ENCODE data around the gene PSMD5. TPM values are rescaled to one million over a fixed set of nuclear protein-coding genes. Genes with fewer than 3 reads are reported as not detected.

PSMD5 gene
- polyA plus RNA-seq, 1 donor from 2014 or later = 11.7 TPM

GRCh38 chr9:120865809-120866208 is 23.1 kb upstream of the PSMD5 start:
- H3K9me2 ChIP-seq (ENCODE audit: insufficient read depth, low read length) = no peaks in the 10 kb centered on the region
- H3K36me3 ChIP-seq (ENCODE audit: insufficient read depth, low read length) = no peaks in the 10 kb centered on the region
- no peaks in the 10 kb centered on the region for H3K27me3 ChIP-seq (ENCODE audit: insufficient read depth, low read depth, low read length)
- no peaks in the 10 kb centered on the region for H3K9me3 ChIP-seq (ENCODE audit: low read length)
- H3K4me3 ChIP-seq (ENCODE audit: low read length) = no peak overlapping the region
- H3K27ac ChIP-seq (ENCODE audit: low read length) = no peak overlapping the region
- no peak for TF ChIP-seq TAF1 (IDR thresholded peaks at IDR 0.05; ENCODE audit: low read depth)
- no peak for TF ChIP-seq POLR2AphosphoS5 (IDR thresholded peaks at IDR 0.05)
- TF ChIP-seq SMC3 (conservative IDR thresholded peaks at IDR 0.05; ENCODE audit: poor library complexity) = no peak
- no peak for TF ChIP-seq RAD21 (conservative IDR thresholded peaks at IDR 0.05)
- TF ChIP-seq MXI1 (conservative IDR thresholded peaks at IDR 0.05; ENCODE audit: poor library complexity, severe bottlenecking) = no peak
- no peak for TF ChIP-seq EP300 (conservative IDR thresholded peaks at IDR 0.05; ENCODE audit: poor library complexity, severe bottlenecking)
- no peak for TF ChIP-seq CTCF (IDR thresholded peaks at IDR 0.05; ENCODE audit: poor library complexity, severe bottlenecking)
- TF ChIP-seq REST (IDR thresholded peaks at IDR 0.05; ENCODE audit: borderline replicate concordance) = no peak
- no peak for TF ChIP-seq EZH2 (IDR thresholded peaks at IDR 0.05; ENCODE audit: borderline replicate concordance, insufficient read depth, low read length, poor library complexity, severe bottlenecking)
- no peaks in the 10 kb centered on the region for H3K79me2 ChIP-seq (replicated peaks; ENCODE audit: insufficient read depth, low read length)
- no peak overlapping the region for H3K4me2 ChIP-seq (ENCODE audit: low read length)
- no peaks in the 10 kb centered on the region for H4K20me1 ChIP-seq (ENCODE audit: insufficient read depth)
- no peak overlapping the region for H3K9ac ChIP-seq (ENCODE audit: low read length)
- no peaks in the 10 kb centered on the region for H3F3A ChIP-seq (ENCODE audit: insufficient read depth, low read length, poor library complexity, severe bottlenecking)
- H2AFZ ChIP-seq (ENCODE audit: low read depth, low read length) = no peak overlapping the region

GRCh38 chr9:120865176-120865575 is 22.5 kb upstream of the PSMD5 start:
- H3K27ac ChIP-seq (ENCODE audit: low read length) = no peak overlapping the region
- H3F3A ChIP-seq (ENCODE audit: insufficient read depth, low read length, poor library complexity, severe bottlenecking) = no peaks in the 10 kb centered on the region
- H2AFZ ChIP-seq (ENCODE audit: low read depth, low read length) = no peak overlapping the region
- H3K9me2 ChIP-seq (ENCODE audit: insufficient read depth, low read length) = no peaks in the 10 kb centered on the region
- TF ChIP-seq POLR2AphosphoS5 (IDR thresholded peaks at IDR 0.05) (no peak), EP300 (conservative IDR thresholded peaks at IDR 0.05; ENCODE audit: poor library complexity, severe bottlenecking) (no peak), TAF1 (IDR thresholded peaks at IDR 0.05; ENCODE audit: low read depth) (no peak), CTCF (IDR thresholded peaks at IDR 0.05; ENCODE audit: poor library complexity, severe bottlenecking) (no peak), SMC3 (conservative IDR thresholded peaks at IDR 0.05; ENCODE audit: poor library complexity) (no peak), REST (IDR thresholded peaks at IDR 0.05; ENCODE audit: borderline replicate concordance) (no peak)
- H4K20me1 ChIP-seq (ENCODE audit: insufficient read depth) = no peaks in the 10 kb centered on the region
- H3K36me3 ChIP-seq (ENCODE audit: insufficient read depth, low read length) = no peaks in the 10 kb centered on the region
- H3K79me2 ChIP-seq (replicated peaks; ENCODE audit: insufficient read depth, low read length) = no peaks in the 10 kb centered on the region
- no peaks in the 10 kb centered on the region for H3K9me3 ChIP-seq (ENCODE audit: low read length)
- no peaks in the 10 kb centered on the region for H3K27me3 ChIP-seq (ENCODE audit: insufficient read depth, low read depth, low read length)
- H3K9ac ChIP-seq (ENCODE audit: low read length) = no peak overlapping the region
- no peak overlapping the region for H3K4me2 ChIP-seq (ENCODE audit: low read length)
- no peak overlapping the region for H3K4me3 ChIP-seq (ENCODE audit: low read length)
